ENCODE data around the gene SLC17A9.
"Not testable (repeated sequence)": the region's sequence is repeated elsewhere in the genome, so short reads cannot be mapped to it uniquely, and the experiment has no call there.

The SLC17A9 gene

DNA sequence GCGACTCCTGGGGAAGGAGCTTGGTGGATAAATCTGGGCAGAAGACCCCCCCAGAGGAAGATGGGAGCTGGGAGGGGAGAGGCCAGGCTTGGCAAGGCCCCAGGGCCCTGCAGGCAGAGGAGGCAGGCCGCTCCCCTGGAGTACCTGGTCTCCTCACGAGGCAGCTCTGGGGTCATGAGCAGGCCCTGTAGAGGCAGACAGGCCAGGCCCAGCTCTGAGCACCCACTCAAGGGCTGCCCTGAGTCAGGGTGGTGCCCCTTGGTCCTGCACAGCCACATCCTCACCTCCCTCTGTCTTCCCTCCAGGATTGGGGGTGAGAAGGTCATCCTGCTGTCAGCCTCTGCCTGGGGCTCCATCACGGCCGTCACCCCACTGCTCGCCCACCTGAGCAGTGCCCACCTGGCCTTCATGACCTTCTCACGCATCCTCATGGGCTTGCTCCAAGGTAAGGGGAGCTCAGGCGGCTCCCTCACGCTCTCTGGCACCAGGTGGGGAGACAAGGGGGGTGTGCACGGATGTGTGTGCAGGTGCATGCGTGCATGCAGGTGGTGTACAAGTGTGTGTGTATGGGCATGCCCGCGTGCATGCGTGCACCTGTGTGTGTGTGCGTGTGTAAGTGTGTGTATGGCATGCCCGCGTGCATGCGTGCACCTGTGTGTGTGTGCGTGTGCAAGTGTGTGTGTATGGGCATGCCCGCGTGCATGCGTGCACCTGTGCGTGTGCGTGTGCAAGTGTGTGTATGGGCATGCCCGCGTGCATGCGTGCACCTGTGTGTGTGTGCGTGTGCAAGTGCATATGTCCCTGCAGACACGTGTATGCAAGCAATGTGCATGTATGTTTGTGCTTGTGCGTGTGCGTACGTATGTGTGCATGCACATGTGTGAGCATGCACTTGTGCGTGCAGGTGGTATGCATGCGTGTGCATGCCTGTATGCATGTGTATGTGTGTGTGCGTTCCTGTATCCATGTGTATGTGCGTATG is 4.9 kb downstream of the SLC17A9 start:
- DNase-seq: no peak

DNA sequence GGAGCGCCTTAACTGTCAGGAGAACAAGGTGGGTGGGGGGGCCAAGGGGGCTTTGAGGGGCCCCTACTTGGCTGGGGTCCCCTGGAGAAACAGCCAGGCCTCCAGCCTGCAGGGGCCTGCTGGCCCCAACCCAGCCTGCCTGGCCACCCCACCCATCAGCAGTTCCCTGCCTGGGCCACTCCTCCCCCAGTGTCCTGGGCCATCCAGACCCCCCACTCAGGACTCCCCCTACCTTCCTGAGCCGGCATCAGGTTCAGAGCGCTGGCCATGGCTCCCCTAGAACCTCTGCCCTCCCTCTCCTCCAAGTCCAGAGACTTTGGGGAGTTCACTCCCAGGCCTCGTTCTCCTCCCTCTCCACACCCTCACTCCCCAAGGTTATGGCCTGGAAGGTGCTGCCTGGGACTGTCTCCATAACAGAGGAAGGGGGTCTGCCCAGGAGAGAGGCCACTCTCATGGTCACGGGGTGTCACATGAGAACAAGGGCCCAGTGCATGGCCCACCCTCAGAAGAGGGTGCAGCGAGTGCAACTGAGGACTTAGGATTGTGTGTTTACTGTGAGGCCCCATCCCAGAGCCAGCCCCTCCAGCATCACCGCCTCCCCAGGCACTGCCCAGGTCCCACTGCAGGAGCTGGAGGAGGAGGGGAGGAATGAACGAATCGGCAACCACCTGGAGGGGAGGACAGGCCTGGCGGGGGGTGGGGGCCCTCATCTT is 6.0 kb downstream of the SLC17A9 start:
- DNase-seq: no peak

DNA sequence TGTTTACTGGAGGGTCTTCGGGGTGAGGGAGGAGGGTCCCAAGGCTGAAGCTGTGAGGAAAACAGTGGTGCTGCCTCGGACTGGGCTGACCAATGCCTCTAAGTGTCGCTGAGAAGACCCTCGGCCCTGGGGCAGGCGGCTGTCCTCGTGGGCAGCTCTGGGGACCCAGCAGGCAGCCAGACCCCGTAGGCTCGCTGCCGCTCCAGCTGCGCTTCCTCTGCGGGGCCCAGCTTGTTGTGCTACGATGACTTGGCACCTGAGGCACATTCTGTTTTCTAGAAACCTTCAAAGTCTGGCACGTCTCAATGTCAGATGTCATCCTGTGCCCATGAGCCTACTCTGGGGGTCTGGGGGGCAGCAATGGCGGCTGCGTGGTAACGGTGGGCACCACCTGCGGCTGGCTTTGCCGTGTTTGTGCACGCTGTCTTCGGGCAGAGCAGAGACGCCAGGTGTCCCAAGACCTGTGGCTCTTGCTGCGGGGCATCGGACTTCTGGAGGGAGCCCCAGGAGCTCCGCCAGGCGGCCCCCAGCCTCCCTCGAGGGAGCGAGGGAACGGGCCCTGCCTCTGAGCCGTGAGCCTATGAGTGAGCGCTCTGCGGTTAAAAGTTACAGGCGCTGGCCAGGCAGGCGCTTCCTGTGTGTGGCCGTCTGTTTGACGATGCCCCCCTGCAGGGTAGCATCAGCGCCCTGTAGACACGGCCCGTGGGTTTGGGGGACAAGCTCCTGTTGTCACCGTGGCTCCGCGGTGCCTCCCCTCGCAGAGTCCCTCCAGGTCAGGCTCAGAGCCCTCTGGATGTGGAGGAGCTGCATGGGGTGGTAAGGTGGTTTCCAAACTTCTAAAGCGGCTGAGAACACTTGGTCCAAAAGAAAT is 6.8 kb downstream of the SLC17A9 start:
- DNase-seq: no peak

DNA sequence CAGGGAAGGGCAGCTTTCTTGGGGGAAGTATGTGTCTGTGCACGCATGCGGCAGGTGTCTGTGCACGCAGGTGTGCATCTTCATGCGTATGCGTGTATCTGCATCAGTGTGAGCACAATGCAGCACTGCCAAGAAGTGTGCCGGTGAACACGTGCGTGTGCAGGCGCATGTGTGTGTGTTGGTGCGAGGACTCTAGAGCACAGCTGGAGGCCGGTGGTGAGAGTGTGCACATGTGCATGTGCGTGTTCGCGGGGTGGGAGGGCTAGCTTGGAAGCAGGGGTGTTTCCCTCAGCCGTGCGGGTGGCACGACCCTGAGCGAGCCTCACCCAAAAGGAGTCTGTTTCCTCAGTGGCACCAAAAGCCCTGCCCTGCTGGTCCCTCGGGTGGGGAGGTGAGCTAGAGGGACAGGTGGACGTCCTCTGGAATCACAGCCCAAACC is 7.5 kb downstream of the SLC17A9 start:
- DNase-seq: no peak

DNA sequence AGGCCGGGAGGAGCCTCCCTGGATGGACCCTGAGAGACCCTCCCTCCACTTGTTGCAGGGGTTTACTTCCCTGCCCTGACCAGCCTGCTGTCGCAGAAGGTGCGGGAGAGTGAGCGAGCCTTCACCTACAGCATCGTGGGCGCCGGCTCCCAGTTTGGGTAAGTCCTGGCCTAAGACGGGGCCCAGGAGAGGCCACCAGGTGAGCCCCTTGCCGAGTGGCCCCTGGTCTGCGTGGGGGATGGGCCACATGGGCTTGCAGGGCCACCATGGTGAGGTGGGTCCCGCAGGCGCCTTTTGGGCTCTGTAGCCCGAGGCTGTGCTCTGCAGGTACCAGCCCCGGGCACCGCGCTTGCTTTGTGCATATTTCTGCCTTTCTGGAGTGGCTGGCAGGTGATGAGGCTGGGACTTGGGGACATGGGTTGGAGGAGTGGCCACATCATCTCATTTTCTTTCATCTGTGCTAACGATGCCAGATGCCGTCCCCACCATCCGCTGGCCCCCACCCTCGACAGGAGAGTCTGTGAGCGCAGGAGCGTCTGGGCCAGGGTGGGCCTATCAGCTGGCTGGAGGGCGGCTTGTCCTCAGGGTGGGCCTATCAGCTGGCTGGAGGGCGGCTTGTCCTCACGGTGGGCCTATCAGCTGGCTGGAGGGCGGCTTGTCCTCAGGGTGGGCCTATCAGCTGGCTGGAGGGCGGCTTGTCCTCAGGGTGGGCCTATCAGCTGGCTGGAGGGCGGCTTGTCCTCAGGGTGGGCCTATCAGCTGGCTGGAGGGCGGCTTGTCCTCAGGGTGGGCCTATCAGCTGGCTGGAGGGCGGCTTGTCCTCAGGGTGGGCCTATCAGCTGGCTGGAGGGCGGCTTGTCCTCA is 8.2 kb downstream of the SLC17A9 start:
- not testable (repeated sequence) for DNase-seq

DNA sequence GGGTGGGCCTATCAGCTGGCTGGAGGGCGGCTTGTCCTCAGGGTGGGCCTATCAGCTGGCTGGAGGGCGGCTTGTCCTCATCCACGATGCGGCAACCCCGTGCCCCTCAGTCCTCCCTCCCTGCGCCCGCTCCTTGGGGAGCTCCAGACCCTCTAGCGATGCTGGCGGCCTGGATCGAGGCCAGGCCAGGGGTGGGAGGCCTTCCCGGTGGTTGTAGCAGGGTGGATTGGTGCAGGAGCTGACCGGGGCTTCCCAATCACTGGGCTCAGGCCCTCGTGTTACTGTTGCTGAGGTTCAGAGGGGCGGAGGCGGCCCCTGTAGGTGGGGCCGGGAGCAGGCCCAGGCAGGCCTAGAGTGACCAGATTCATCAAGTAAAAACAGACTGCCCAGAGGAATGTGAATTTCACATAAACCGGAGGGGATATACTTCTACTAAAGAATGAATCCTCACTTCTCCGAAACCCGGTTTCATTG is 8.8 kb downstream of the SLC17A9 start:
- DNase-seq: no peak

DNA sequence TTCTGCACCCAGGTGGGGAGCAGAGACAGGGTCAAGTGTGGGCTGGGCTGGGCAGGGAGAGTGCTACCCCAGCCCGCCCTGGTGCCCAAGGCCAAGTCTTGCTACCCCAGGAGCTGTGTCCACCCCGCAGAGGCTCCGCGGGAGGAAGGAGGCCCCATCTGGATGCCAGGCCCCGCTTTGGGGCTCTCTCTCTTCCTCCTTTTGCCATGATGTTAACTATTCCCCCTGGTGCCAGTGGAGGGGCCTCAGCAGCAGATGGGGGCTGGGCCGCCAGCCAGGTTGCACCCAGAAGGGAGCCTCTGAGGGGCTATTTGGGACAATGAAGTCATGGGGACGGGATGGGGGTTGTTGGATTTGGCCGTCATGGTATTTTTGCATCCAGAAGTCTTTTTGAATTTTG is 9.3 kb downstream of the SLC17A9 start:
- no peak for DNase-seq

DNA sequence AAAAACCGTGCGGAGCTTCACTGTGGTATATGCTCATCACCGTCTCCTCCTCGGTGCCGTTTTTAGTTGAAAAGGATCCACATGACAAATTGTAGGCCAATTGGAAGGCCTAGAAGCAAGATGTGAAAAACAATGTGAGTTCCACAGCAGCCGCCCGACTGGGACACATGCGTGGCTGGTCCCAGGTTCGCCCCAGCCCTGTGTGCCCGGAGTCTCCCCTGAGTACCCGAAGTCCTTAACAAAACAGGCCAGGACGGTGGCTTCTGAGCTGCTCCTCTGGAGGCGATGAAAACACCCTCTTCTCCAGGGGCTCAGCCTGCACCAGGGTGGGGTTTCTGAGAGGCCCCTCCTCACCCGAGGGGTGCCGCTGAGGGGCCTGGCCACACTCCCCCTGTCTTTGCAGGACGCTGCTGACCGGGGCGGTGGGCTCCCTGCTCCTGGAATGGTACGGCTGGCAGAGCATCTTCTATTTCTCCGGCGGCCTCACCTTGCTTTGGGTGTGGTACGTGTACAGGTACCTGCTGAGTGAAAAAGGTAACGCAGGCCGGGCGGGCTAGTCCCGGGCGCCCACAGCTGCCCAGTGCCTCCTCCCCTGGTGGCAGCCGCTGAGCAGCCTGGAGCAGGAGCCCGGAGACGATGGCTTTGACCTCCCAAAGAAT is 9.8 kb downstream of the SLC17A9 start:
- DNase-seq: no peak

DNA sequence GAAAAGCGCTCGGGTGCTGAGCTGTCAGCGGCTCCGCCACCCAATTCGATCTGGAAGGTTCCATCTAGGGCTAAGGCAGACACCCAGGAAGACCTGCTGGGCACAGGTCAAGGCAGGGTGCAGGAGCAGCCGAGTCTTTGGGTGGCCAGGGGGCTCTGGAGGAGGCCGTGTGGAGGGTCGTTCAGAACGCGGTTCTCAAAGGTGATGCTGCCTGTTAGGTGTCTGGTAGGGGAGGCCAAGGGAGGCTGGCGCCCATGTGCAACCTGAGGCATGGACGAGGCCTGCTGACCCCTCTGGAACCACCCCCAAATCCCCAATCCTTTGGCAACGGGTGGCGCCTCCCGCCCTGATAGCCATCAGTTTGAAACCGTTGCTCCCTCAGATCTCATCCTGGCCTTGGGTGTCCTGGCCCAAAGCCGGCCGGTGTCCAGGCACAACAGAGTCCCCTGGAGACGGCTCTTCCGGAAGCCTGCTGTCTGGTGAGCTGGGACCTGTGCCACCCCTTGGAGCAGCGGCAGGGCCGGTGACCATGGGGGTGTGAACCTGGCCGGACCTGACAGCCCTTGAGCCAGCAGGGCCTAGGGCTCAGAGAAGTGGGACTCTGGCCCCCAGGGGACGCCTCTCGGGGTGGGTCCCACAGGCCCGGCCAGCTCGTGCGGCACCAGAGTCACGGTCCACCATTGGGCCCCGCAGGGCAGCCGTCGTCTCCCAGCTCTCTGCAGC is 10.5 kb downstream of the SLC17A9 start:
- DNase-seq: no peak

DNA sequence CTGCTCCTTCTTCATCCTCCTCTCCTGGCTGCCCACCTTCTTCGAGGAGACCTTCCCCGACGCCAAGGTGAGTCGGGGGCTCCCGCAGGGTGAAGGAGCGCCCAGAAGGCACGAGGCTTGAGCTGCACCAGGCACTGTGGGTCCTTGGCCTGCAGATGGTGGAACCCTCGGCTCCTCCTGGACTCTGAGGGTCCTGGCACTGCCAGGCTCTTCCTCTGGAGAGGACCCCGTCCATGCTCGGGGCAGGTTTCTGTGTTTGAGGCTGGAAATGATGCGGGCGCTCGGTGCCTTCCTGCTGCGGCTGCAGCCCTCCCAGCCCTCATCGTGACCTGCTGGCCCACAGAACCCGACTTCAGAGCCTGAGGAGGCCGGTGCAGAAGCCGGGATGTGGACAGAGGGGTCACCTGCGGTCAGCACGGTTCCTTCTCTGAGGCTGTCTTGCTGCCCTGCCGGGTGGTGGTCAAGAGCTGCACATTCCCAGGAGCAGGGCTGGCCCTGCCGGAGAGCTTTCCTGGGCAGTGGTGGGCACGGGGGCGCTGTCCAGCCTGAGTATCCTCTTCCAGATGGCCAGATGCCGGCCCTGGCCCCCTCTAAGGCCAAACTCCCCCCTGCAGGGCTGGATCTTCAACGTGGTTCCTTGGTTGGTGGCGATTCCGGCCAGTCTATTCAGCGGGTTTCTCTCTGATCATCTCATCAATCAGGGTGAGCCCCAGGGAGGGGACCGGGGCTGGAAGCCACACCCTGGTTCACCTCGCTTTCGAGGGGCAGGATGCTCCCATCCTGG is 11.3 kb downstream of the SLC17A9 start:
- DNase-seq: no peak

DNA sequence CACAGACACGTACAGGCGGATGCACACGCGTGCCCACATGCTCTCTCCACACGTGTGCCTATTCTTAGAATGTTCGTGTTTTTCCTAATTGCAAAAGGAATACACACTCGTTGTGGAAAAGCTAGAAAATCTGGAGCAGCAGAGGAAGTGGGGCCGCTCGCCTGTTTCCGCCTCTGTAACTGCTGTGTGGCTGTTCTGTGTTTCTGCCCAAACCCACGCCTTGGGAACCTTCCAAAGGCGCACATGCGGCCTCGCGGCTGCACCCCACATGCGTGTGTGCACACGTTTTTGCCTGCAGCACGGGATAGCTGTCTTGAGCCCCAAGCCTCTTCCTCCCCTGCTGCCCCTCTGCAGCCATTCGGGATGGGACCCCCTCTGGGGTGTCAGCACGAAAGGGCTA is 12.2 kb downstream of the SLC17A9 start:
- DNase-seq: no peak

DNA sequence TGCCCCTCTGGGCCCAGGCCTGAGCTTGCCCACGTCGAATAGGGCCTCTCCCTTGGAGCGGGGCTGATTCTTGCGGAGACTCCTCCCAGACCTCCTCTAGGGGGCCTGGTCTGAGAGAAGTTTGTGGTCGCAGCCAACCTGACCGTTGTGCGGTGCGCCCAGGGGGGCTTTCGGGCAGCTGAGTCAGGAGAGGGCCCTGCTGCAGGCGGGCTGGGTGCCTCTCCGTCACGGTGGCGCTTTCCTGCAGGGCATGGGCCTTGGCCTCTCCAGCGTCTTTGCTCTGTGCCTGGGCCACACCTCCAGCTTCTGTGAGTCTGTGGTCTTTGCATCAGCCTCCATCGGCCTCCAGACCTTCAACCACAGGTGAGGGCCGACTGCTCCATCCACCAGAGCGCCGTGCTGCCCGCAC is 12.9 kb downstream of the SLC17A9 start:
- DNase-seq: no peak

DNA sequence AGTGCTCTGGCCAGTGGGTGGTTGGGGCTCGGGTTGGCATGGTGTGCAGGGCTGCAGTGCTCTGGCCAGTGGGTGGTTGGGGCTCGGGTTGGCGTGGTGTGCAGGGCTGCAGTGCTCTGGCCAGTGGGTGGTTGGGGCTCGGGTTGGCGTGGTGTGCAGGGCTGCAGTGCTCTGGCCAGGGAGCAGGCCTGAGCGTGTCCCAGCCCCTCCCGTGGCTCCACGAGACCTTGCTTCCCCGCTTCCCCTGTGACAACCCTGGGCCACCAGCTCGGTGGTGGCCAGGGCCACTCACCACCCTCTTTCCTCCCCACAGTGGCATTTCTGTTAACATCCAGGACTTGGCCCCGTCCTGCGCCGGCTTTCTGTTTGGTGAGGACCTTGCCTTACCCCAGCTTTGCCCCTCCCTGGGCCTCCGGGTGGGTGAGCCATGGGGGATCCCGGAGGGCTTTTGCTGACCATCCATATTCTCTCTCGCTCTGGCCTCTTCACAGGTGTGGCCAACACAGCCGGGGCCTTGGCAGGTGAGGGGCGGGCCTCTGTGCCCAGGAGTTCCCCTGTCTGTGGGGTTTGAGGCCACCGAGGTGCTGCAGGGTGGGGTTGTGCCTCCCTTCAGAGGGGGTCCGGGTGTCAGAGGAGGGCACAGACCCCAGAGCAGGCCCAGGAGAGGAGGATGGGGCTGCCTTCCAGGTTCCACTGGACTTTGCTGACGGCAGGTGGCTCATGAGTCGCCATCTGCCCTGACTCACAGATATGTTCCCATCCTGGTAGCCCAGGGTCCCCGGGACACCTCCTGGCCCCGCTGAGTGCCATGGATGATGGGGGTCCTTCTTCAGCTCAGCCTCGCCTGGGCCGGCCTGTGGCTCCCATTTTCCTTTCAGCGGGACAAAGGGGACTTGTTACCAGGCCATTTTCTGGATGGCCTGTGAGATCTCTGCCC is 14.0 kb downstream of the SLC17A9 start:
- DNase-seq: no peak

DNA sequence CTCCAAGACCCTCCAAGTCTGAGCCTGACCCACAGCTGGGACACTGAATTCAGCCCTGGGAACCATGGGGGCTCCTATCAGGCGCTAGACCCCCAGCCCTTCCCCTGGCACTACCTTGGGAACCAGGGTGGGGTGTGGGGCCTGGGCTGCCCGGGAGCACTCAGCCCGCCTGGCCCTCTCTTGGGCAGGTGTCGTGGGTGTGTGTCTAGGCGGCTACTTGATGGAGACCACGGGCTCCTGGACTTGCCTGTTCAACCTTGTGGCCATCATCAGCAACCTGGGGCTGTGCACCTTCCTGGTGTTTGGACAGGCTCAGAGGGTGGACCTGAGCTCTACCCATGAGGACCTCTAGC is 14.6 kb downstream of the SLC17A9 start:
- DNase-seq: no peak

DNA sequence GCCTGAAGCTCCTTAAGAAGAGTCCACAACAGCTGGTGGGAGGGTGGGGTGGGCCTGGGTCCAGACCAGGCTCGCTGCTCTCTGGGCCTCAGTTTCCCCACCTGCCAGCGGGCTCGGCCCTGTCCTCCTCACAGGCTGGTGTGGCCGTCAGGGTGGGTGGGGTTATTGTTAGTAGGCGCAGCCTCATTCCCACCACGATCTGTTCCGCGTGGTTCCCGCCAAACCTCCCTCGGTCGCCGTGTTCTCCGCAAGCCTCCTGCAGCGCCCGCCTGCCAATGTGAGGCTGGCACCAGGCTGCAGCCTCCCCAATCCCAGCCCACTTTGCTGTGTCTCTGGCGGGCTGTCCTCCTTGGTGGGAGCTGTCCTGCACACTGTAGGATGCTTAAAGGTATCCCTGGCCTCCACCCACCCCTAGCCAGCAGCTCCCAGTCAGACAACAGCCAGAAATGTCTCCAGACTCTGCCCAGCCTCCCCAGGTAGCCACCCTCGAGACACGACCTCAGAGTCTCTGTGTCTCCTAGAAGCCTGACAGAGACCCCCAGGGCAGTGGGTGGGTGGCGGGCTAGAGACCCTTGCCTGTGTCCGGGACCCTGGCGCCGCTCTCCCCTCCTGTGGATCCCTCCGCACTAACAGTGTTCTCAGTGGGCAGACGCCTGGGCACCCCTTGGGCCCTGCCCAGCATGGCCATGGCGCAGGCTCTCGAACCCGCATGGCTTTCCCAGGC is 15.3 kb downstream of the SLC17A9 start:
- DNase-seq: no peak

DNA sequence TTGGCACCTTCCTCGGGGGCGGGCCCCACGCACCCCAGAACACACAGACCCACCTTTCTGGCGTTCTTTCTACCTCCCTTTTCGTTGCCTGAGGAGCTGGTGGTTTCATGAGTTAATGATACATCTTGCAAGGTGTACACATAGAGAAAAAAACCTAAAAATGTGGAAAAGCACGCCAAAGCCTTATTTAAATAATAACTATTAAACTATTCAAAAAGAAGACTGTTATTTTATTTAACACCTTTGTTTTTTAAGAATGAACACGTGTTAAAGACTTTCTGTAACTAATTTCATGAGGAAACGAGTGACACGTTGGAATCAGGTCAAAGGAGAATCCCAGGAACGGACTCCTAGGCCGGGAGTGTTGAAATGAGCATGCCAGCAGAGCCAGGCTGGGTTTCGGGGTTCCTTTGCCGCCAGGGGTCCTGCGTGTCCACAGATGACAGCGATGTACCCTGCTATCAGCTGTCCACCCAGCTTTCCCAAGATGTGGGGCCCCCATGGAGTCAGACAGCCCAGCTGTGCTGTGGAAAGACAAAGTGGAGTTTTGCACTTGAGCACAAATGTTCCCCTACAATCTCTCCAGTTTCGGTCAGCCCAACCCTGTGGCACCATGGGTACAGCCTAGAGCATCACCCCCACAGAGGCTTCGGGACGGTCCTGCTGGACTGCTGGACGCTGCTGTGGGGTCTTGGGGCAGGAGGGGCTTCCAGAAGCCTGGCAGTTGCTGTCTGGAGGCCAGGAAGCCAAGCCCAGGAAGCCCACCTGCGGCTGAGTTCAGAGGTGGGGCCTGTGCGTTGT is 16.1 kb downstream of the SLC17A9 start:
- no peak for DNase-seq

DNA sequence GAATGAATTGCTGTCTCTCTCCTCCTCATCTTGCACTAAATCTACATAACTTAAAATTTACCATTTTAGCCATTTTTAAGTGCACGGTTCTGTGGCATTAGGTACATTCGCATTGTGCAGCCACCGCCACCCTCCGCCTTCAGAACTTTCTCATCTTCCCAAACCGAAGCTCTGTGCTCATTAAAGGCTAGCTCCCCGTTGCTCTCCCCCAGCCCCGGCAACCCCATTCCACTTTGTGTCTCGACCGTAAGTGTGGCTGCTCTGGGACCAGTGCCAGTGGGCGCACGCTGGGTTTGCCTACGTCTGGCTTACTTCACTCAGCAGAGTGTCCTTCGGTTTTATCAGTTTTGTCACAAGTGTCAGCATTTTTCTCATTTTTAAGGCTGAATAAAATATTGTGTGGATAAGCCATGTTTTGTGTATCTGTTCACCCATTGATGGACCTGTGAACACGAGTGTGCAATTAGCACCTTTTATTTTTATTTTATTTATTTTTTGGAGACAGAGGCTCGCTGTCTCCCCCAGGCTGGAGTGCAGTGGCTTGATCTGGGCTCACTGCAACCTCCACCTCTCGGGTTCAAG is 16.8 kb downstream of the SLC17A9 start:
- no peak for DNase-seq

Data from effector CD8-positive, alpha-beta T cell (primary cell).